Endometrial microvascular endothelial cells (primary cell): ENCODE data around the gene TBC1D13. TPM values are rescaled to one million over a fixed set of nuclear protein-coding genes. Genes with fewer than 3 reads are reported as not detected.
"Not testable (repeated sequence)": the region's sequence is repeated elsewhere in the genome, so short reads cannot be mapped to it uniquely, and the experiment has no call there.

Experiments used
- in situ Hi-C: cut with HindIII; loops from 2 replicates; pipeline ENCODE4 v1.10.0; 2017; ENCODE audit warnings: low sequenced_read_pairs, low pct_unique_long_range_greater_than_20kb; ENCODE audit errors: inconsistent ontology term
- total RNA-seq: library from RNA; depleted of rRNA; stranded (reverse); fragments of >200 nt; gene quantifications from one replicate; pipeline ENCODE4 v1.2.3, GENCODE V29; 2015; ENCODE audit errors: inconsistent ontology term

The TBC1D13 gene
- total RNA-seq, 1 donor from 2014 or later, result 19.1 TPM

GRCh38 chr9:128836509-128837145, 49.6 kb downstream of the TBC1D13 start:
- in situ Hi-C loops, result no loop called here

DNA sequence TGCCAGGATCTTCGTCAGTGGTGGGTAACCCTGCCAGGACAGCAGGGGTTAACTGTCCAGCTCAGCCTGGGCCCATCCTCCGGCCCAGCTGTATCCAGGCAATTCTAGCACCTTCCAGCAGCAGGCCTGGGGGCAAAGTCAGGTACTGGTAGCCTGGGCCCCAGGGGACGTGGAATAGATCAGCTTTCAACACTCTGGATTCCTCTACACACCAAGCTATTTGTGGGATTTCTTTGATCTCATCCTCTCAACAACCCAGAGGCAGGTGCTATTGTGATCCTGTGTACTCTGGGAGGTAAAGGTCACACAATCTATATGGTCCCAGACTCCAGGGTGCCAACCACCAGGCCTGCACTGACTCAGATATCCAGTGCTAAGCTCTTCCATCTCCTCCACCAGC, 51.3 kb downstream of the TBC1D13 start:
- in situ Hi-C loops, result no loop called here

GRCh38 chr9:128840524-128840923, 53.5 kb downstream of the TBC1D13 start:
- in situ Hi-C loops, result no loop called here

DNA sequence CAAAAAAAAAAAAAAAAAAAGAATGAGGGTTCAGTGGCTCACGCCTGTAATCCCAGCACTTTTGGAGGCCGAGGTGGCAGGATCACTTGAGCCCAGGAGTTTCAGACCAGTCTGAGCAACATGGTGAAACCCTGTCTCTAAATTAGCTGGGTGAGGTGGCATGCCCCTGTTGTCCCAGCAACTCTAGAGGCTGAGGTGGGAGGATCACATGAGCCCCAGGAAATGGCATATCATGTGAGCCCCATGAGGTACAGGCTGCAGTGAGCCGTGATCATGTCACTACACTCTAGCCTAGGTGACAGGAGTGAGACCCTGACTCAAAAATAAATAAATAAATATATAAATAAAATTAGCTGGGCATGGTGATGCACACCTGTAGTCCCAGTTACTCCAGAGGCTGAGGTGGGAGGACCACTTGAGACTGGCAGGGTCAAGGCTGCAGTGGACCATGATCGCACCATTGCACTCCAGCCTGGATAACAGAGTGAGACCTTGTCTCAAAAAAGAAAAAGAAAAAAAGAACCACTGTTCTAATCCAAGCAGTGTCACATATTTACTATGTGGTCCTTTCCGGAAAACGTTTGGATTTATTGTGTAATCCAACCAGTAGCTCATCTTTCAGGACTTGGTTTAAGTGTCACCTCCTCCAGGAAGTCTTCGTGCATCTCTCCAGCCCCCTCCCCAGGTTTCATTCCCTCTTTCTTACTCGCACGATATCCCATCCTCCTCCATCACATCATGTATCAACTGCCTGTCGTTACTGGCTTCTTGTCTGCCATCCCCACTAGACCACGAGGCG, 54.8 kb downstream of the TBC1D13 start:
- in situ Hi-C loops, result no loop called here

DNA sequence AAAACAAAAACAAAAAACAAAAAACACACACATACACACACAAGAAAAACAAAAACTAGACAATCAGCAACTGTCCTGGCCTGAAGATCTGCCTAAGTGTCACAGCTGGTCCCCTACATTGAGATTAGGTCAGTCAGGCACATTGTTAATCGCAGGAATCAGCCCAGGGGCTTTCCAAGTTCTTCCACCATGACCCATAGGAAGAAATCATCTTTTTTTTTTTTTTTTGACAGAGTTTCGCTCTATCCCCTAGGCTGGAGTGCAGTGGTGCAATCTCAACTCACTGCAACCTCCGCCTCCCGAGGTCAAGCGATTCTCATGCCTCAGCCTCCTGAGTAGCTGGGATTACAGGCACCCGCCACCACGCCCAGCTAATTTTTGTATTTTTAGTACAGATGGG, 56.1 kb downstream of the TBC1D13 start:
- in situ Hi-C loops, result not testable (repeated sequence)

- in situ Hi-C loops, result no loop called here
These were observed 58.3 kb downstream of the TBC1D13 start for GRCh38 chr9:128845186-128845931.

DNA sequence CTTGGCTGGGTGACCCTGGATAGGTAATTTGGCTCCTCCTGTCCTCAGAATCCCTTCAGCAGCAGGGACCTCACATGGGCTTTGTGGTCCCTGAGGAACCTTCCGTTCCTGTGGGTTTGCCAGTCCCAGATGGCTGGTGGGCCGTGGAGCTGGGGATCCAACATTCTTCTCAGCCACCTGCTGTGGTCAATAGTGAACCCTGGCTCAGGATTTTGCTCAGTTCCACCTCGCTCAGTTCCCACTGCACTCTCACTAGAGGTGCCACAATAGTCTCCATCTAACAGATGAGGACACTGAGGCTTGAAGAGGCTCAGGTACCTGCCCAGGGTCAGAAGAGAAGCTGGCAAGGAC, 59.6 kb downstream of the TBC1D13 start:
- in situ Hi-C loops, result no loop called here

- in situ Hi-C loops, result no loop called here
These were observed 60.8 kb downstream of the TBC1D13 start for GRCh38 chr9:128847803-128848202.

- in situ Hi-C loops, result not testable (repeated sequence)
These were observed 64.0 kb downstream of the TBC1D13 start for GRCh38 chr9:128851024-128851423.

DNA sequence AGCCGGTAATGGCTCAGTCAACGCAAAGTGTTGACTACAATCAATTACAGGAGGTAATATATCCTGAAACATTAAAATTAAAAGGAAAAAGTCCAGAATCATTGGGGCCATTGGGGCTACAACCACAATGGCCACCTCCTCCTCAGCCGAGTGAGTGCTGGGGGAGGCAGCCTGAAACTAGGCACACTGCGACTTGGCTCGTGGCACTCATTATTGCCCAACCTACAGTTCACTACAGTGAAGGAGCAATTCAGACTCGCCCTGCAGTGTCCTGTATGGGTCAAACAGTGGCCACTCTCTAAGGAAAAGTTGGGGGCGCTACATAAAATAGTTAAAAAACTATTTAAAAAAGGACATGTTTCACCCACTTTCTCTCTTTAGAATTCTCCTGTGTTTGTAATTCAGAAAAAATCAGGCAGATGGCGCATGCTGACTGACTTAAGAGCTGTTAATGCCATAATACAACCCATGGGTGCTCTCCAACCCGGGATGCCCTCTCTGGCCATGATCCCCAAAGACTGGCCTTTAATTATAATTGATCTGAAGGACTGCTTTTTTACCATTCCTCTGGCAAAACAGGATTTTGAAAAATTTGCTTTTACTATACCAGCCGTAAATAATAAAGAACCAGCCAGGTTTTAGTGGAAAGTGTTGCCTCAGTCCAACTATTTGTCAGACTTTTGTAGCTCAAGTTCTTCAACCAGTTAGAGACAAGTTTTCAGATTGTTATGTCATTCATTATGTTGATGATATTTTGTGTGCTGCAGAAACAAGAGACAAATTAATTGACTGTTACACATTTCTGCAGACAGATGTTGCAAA, 64.9 kb downstream of the TBC1D13 start:
- in situ Hi-C loops, result not testable (repeated sequence)

- in situ Hi-C loops, result not testable (repeated sequence)
These were observed 65.6 kb downstream of the TBC1D13 start for GRCh38 chr9:128852646-128853045.

DNA sequence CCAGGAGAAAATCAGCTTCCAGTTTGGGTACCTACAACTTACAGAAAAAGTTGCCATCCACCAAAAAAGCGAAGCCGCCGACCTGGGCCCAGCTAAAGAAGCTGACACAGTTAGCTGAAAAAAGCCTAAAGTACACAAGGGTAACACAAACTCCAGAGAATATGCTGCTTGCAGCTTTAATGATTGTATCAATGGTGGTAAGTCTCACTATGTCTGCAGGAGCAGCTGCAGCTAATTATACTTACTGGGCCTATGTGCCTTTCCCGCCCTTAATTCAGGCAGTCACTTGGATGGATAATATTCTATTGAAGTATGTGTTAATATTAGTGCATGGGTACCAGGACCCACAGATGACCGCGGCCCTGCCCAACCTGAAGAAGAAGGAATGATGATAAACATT, 67.4 kb downstream of the TBC1D13 start:
- in situ Hi-C loops, result not testable (repeated sequence)

DNA sequence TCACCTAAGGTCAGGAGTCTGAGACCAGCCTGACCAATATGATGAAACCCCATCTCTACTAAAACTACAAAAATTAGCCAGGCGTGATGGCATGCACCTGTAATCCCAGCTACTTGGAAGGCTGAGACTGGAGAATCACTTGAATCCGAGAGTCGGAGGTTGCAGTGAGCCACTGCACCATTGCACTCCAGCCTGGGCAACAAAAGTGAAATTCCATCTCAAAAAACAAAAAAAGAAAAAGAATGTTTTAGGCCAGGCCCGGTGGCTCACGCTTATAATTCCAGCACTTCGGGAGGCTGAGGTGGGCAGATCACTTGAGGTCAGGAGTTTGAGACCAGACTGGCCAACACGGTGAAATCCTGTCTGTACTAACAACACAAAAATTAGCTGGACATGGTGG, 71.4 kb downstream of the TBC1D13 start:
- in situ Hi-C loops, result not testable (repeated sequence)

Other genes with a start within 250 kb of the TBC1D13 start
- gene SPTAN1, start 234.7 kb upstream of the TBC1D13 start, total RNA-seq, result 221 TPM
- gene DYNC2I2, start 130.4 kb upstream of the TBC1D13 start, total RNA-seq, result 112 TPM
- gene SET, start 98.0 kb upstream of the TBC1D13 start, total RNA-seq, result 410 TPM
- 33.1 TPM for gene PKN3, start 84.8 kb upstream of the TBC1D13 start, total RNA-seq
- 101 TPM for gene ZDHHC12, start 63.1 kb upstream of the TBC1D13 start, total RNA-seq
- 38.4 TPM for gene ZER1, start 15.3 kb upstream of the TBC1D13 start, total RNA-seq
- gene ENDOG, start 31.2 kb downstream of the TBC1D13 start, total RNA-seq, result 20.6 TPM
- 27.0 TPM for gene SPOUT1, start 42.5 kb downstream of the TBC1D13 start, total RNA-seq
- gene KYAT1, start 94.7 kb downstream of the TBC1D13 start, total RNA-seq, result 12.3 TPM
- gene LRRC8A, start 94.9 kb downstream of the TBC1D13 start, total RNA-seq, result 91.1 TPM
- gene PHYHD1, start 133.7 kb downstream of the TBC1D13 start, total RNA-seq, result 0.09 TPM
- 37.3 TPM for gene DOLK, start 160.3 kb downstream of the TBC1D13 start, total RNA-seq
- gene NUP188, start 160.4 kb downstream of the TBC1D13 start, total RNA-seq, result 49.2 TPM
- gene SH3GLB2, start 241.1 kb downstream of the TBC1D13 start, total RNA-seq, result 59.8 TPM
- 28.1 TPM for gene MIGA2, start 249.4 kb downstream of the TBC1D13 start, total RNA-seq